ENCODE results near the gene CDH4.

Gene CDH4

DNA sequence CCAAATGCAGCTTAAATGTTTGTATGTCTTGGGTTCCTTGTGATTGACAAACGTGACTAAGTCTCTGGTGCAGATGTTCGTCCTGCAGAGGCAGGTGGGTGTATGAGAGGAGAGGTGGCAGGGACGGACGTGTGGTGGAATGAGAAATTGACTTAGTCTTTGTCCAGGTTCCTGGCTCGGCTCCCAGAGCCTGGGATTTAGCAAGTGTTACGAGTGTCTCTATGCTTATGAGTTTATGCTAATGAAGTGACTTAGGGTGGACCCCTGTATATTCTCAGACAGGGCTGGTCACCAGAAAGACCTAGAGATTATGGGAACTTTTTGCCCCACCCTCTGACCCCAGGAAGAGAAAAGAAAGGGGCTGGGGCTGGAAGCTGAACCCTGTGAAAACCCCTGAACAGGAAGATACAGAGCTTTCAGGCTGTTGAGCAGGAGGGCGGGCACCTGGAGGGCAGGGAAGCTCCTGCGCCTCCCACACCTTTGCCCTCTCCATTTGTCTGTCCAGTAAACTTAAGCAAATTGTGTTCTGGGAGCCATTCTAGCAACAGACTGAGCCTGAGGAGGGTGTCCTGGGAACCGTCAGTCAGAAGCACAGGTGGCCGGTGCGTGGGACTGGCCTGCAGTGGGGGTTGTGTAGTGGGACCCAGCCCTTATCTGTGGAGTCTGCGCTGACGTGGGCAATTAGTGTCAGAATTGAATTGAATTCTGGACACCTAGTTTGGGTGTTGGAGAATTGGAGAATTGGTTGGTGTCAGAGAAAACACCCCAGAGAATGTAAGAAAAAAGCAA lies 362.1 kb downstream of the CDH4 start:
- TF ChIP-seq, protein P1, sequence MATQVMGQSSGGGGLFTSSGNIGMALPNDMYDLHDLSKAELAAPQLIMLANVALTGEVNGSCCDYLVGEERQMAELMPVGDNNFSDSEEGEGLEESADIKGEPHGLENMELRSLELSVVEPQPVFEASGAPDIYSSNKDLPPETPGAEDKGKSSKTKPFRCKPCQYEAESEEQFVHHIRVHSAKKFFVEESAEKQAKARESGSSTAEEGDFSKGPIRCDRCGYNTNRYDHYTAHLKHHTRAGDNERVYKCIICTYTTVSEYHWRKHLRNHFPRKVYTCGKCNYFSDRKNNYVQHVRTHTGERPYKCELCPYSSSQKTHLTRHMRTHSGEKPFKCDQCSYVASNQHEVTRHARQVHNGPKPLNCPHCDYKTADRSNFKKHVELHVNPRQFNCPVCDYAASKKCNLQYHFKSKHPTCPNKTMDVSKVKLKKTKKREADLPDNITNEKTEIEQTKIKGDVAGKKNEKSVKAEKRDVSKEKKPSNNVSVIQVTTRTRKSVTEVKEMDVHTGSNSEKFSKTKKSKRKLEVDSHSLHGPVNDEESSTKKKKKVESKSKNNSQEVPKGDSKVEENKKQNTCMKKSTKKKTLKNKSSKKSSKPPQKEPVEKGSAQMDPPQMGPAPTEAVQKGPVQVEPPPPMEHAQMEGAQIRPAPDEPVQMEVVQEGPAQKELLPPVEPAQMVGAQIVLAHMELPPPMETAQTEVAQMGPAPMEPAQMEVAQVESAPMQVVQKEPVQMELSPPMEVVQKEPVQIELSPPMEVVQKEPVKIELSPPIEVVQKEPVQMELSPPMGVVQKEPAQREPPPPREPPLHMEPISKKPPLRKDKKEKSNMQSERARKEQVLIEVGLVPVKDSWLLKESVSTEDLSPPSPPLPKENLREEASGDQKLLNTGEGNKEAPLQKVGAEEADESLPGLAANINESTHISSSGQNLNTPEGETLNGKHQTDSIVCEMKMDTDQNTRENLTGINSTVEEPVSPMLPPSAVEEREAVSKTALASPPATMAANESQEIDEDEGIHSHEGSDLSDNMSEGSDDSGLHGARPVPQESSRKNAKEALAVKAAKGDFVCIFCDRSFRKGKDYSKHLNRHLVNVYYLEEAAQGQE (IDR thresholded peaks at IDR 0.05; ENCODE audit: insufficient read depth in 1 of 2, low read depth in 2 of 2, low read length in 2 of 2), result no peak
- no peak for TF ChIP-seq POLR2AphosphoS5 (IDR thresholded peaks at IDR 0.05; ENCODE audit: low read depth, low read length)
- no peak for TF ChIP-seq TAF1 (IDR thresholded peaks at IDR 0.05; ENCODE audit: borderline replicate concordance, insufficient read depth, low read length)
- TF ChIP-seq SIN3A (IDR thresholded peaks at IDR 0.05; ENCODE audit: borderline replicate concordance, insufficient read depth, low read length), result no peak
- TF ChIP-seq FOXP2 (optimal IDR thresholded peaks at IDR 0.05; ENCODE audit: borderline replicate concordance, extremely low read depth, extremely low read length, insufficient read depth), result no peak

DNA sequence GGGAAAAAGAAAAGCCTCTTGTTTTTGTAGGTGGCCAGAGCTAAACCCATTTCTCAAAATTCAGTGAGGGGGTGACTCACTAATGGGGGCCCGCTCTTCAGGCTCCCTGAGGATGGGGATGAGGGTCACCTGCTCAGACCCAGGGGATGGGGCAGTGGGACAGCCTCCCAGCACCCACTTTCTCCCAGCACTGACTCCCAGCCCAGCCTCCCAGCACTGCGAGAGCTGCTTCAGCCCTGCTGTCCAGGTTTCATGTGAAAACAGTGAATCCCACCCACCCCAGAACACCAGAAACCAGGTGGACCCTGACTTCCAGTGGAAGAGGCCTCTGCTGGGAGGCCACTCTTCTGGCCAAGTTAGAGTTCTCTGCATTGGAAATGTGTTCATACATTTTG lies 362.6 kb downstream of the CDH4 start:
- TF ChIP-seq POLR2AphosphoS5 (IDR thresholded peaks at IDR 0.05; ENCODE audit: low read depth, low read length) (no peak), FOXP2 (optimal IDR thresholded peaks at IDR 0.05; ENCODE audit: borderline replicate concordance, extremely low read depth, extremely low read length, insufficient read depth) (no peak), TAF1 (IDR thresholded peaks at IDR 0.05; ENCODE audit: borderline replicate concordance, insufficient read depth, low read length) (no peak)
- TF ChIP-seq, protein P1 (IDR thresholded peaks at IDR 0.05; ENCODE audit: insufficient read depth in 1 of 2, low read depth in 2 of 2, low read length in 2 of 2), result no peak

DNA sequence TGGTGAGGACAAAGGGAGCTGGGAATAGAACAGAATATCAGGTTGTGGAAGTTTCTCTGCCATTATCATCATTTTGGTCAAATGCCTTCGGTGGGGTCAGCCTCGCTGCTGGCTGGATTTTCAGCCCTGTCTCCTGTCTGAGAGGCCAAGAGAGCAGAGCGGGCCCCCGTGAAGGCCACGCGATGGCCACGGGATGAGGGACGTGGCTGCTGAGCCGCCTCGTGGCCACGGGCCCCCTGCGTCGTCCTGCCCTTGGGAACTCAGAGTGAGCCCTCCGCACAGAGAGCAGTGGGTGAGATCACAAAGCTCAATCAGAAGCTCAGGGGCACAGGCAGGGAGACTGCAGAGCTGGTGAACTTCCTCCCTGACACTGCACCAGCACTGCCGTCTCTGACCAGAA lies 363.7 kb downstream of the CDH4 start:
- TF ChIP-seq SIN3A (IDR thresholded peaks at IDR 0.05; ENCODE audit: borderline replicate concordance, insufficient read depth, low read length), result no peak
- no peak for TF ChIP-seq FOXP2 (optimal IDR thresholded peaks at IDR 0.05; ENCODE audit: borderline replicate concordance, extremely low read depth, extremely low read length, insufficient read depth)
- TF ChIP-seq POLR2AphosphoS5 (IDR thresholded peaks at IDR 0.05; ENCODE audit: low read depth, low read length), result no peak
- TF ChIP-seq, protein P1 (IDR thresholded peaks at IDR 0.05; ENCODE audit: insufficient read depth in 1 of 2, low read depth in 2 of 2, low read length in 2 of 2), result no peak
- no peak for TF ChIP-seq TAF1 (IDR thresholded peaks at IDR 0.05; ENCODE audit: borderline replicate concordance, insufficient read depth, low read length)

DNA sequence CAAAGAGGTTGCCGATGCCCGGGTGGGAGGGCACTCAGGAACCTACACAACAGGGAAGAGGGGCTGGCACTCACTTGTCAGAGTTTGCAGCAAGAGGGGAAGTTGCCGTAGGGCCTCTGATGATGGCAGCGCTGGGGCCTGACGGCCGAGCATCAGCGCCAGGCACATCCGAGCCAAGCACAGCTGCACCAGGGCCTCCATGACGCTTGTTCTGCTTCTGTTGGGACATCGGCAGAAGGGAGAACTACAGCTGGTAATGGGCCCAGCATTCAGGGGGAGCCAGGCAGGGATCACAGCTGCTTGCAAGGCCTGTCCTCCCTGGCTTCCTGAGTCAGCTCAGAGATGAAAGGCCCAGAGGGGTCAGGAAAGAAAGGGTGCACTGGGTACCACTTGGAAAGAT lies 367.7 kb downstream of the CDH4 start:
- TF ChIP-seq TAF1 (IDR thresholded peaks at IDR 0.05; ENCODE audit: borderline replicate concordance, insufficient read depth, low read length) (no peak), POLR2AphosphoS5 (IDR thresholded peaks at IDR 0.05; ENCODE audit: low read depth, low read length) (no peak), FOXP2 (optimal IDR thresholded peaks at IDR 0.05; ENCODE audit: borderline replicate concordance, extremely low read depth, extremely low read length, insufficient read depth) (no peak), SIN3A (IDR thresholded peaks at IDR 0.05; ENCODE audit: borderline replicate concordance, insufficient read depth, low read length) (no peak)
- TF ChIP-seq, protein P1 (IDR thresholded peaks at IDR 0.05; ENCODE audit: insufficient read depth in 1 of 2, low read depth in 2 of 2, low read length in 2 of 2), result no peak

Data from PFSK-1 (cell line).